HEK293 (cell line): ENCODE measurements around the gene DIDO1.
A peak's percentile ranks its signal among the peaks of the same experiment; 100 is the strongest.

Source experiments
- BCL11A ChIP-seq: fragments of 450-650 bp; formaldehyde crosslinking; IDR thresholded peaks from 2 replicates; pipeline ENCODE4 v1.5.1; 2016; ENCODE audit warnings: low read depth, missing biosample characterization, missing genetic modification characterization
- RBAK ChIP-seq: fragments of 450-650 bp; formaldehyde crosslinking; IDR thresholded peaks from 2 replicates; pipeline ENCODE4 v1.5.1; 2016; ENCODE audit warnings: missing biosample characterization, missing genetic modification characterization
- YY1 ChIP-seq: fragments of 450-650 bp; formaldehyde crosslinking; IDR thresholded peaks from 2 replicates; pipeline ENCODE4 v1.5.1; 2018; ENCODE audit warnings: missing biosample characterization, missing genetic modification characterization
- ZBTB48 ChIP-seq: fragments of 450-650 bp; formaldehyde crosslinking; IDR thresholded peaks from 2 replicates; pipeline ENCODE4 v1.5.1; 2016; ENCODE audit warnings: missing biosample characterization, missing genetic modification characterization
- ZEB2 ChIP-seq: fragments of 450-650 bp; formaldehyde crosslinking; IDR thresholded peaks from 2 replicates; pipeline ENCODE4 v1.5.1; 2016; ENCODE audit warnings: missing biosample characterization, missing genetic modification characterization
- ZNF133 ChIP-seq: fragments of 450-650 bp; formaldehyde crosslinking; IDR thresholded peaks from 2 replicates; pipeline ENCODE4 v1.5.1; 2016; ENCODE audit warnings: missing biosample characterization, missing genetic modification characterization
- ZNF155 ChIP-seq: fragments of 450-650 bp; formaldehyde crosslinking; IDR thresholded peaks from 2 replicates; pipeline ENCODE4 v1.5.1; 2016; ENCODE audit warnings: missing biosample characterization, missing genetic modification characterization
- ZNF157 ChIP-seq: fragments of 450-650 bp; formaldehyde crosslinking; IDR thresholded peaks from 2 replicates; pipeline ENCODE4 v1.5.1; 2016; ENCODE audit warnings: missing biosample characterization, missing genetic modification characterization
- ZNF292 ChIP-seq: fragments of 450-650 bp; formaldehyde crosslinking; IDR thresholded peaks from 2 replicates; pipeline ENCODE4 v1.5.1; 2016; ENCODE audit warnings: low read depth, missing biosample characterization, missing genetic modification characterization, borderline replicate concordance
- ZNF416 ChIP-seq: fragments of 450-650 bp; formaldehyde crosslinking; IDR thresholded peaks from 2 replicates; pipeline ENCODE4 v1.5.1; 2016; ENCODE audit warnings: missing biosample characterization, missing genetic modification characterization
- ZNF433 ChIP-seq: fragments of 450-650 bp; formaldehyde crosslinking; IDR thresholded peaks from 2 replicates; pipeline ENCODE4 v1.5.1; 2016; ENCODE audit warnings: missing biosample characterization, missing genetic modification characterization, low read depth
- ZNF473 ChIP-seq: fragments of 450-650 bp; formaldehyde crosslinking; IDR thresholded peaks from 2 replicates; pipeline ENCODE4 v1.5.1; 2017; ENCODE audit warnings: missing biosample characterization, missing genetic modification characterization
- ZNF558 ChIP-seq: fragments of 450-650 bp; formaldehyde crosslinking; IDR thresholded peaks from 2 replicates; pipeline ENCODE4 v1.5.1; 2016; ENCODE audit warnings: missing biosample characterization, missing genetic modification characterization
- ZNF561 ChIP-seq: fragments of 450-650 bp; IDR thresholded peaks from 2 replicates; pipeline ENCODE4 v1.5.1; 2018; ENCODE audit warnings: missing biosample characterization, missing genetic modification characterization, borderline replicate concordance
- ZNF792 ChIP-seq: fragments of 450-650 bp; formaldehyde crosslinking; IDR thresholded peaks from 2 replicates; pipeline ENCODE4 v1.5.1; 2016; ENCODE audit warnings: missing biosample characterization, missing genetic modification characterization
- TF ChIP-seq, protein P1 (sequence below): fragments of 450-650 bp; formaldehyde crosslinking; IDR thresholded peaks from 2 replicates; pipeline ENCODE4 v1.5.1; 2016; ENCODE audit warnings: missing biosample characterization, missing genetic modification characterization, borderline replicate concordance
- TF ChIP-seq, protein P2 (sequence below): fragments of 450-650 bp; formaldehyde crosslinking; IDR thresholded peaks from 2 replicates; pipeline ENCODE4 v1.5.1; 2016; ENCODE audit warnings: missing biosample characterization, missing genetic modification characterization
- TF ChIP-seq, protein P3 (sequence below): fragments of 450-650 bp; formaldehyde crosslinking; IDR thresholded peaks from 2 replicates; pipeline ENCODE4 v1.5.1; 2016; ENCODE audit warnings: missing biosample characterization, missing genetic modification characterization
- TF ChIP-seq, protein P4 (sequence below): fragments of 450-650 bp; formaldehyde crosslinking; IDR thresholded peaks from 2 replicates; pipeline ENCODE4 v1.5.1; 2016; ENCODE audit warnings: missing biosample characterization, missing genetic modification characterization
- TF ChIP-seq, protein P5 (sequence below): fragments of 450-650 bp; formaldehyde crosslinking; IDR thresholded peaks from 2 replicates; pipeline ENCODE4 v1.5.1; 2016; ENCODE audit warnings: missing biosample characterization, missing genetic modification characterization
- TF ChIP-seq, protein P6 (sequence below): sonication (generic); formaldehyde crosslinking; IDR thresholded peaks from 2 replicates; pipeline ENCODE4 v1.8.1; 2022; ENCODE audit warnings: mild to moderate bottlenecking, moderate library complexity, missing genetic modification reagents

DIDO1 gene

DNA sequence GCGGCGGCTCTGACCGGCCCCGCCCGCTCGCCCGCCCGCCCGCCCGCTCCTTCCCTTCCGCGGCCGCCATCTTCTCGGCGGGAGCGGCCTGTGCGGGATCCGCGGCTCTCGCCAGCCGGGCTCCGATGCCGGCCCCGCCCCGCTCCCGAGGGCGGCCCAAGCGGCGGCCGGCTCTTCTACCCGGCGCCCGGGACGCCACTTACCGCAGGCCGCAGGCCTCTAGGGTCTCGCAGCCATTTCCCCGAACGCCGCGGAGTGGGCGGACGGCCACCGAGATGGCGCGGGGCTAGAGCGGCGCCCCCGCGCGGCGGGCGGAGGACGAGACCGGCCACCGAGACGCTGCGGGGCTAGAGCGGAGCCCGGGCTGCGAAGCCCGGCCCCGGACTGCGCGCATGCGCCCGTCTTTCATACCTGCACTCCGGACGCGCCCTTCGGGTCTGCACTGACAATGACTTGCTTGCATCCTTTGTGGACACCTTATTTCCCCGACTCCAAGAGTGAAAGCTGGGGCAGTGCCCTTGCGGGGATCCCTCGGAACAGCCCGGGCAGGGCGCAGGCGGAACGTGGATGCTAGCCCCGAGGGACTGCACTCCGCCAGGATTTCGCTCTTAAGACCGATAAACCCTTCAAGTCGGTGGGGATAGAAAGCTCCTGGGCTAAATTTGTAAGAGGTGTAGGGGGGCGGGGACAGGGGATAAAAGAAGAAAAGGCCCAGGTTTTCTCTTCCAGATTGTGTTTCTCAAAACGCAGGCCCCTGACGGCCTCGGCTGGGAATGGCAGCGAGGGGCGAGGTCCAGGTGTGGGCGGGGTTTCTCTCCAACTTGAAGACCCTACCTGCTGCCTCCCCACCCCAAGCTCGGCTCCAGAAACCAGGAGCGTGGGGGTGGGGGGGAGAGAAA, at the start of gene DIDO1 (continued):
- TF ChIP-seq, protein P1, sequence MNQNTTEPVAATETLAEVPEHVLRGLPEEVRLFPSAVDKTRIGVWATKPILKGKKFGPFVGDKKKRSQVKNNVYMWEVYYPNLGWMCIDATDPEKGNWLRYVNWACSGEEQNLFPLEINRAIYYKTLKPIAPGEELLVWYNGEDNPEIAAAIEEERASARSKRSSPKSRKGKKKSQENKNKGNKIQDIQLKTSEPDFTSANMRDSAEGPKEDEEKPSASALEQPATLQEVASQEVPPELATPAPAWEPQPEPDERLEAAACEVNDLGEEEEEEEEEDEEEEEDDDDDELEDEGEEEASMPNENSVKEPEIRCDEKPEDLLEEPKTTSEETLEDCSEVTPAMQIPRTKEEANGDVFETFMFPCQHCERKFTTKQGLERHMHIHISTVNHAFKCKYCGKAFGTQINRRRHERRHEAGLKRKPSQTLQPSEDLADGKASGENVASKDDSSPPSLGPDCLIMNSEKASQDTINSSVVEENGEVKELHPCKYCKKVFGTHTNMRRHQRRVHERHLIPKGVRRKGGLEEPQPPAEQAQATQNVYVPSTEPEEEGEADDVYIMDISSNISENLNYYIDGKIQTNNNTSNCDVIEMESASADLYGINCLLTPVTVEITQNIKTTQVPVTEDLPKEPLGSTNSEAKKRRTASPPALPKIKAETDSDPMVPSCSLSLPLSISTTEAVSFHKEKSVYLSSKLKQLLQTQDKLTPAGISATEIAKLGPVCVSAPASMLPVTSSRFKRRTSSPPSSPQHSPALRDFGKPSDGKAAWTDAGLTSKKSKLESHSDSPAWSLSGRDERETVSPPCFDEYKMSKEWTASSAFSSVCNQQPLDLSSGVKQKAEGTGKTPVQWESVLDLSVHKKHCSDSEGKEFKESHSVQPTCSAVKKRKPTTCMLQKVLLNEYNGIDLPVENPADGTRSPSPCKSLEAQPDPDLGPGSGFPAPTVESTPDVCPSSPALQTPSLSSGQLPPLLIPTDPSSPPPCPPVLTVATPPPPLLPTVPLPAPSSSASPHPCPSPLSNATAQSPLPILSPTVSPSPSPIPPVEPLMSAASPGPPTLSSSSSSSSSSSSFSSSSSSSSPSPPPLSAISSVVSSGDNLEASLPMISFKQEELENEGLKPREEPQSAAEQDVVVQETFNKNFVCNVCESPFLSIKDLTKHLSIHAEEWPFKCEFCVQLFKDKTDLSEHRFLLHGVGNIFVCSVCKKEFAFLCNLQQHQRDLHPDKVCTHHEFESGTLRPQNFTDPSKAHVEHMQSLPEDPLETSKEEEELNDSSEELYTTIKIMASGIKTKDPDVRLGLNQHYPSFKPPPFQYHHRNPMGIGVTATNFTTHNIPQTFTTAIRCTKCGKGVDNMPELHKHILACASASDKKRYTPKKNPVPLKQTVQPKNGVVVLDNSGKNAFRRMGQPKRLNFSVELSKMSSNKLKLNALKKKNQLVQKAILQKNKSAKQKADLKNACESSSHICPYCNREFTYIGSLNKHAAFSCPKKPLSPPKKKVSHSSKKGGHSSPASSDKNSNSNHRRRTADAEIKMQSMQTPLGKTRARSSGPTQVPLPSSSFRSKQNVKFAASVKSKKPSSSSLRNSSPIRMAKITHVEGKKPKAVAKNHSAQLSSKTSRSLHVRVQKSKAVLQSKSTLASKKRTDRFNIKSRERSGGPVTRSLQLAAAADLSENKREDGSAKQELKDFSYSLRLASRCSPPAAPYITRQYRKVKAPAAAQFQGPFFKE (tag by site-specific recombination): no peak
- TF ChIP-seq YY1 (peak; percentile 83), RBAK (no peak), ZNF155 (no peak), ZNF292 (no peak), BCL11A (tag by site-specific recombination) (no peak), ZNF558 (tag by site-specific recombination) (no peak), ZNF157 (tag by site-specific recombination) (no peak), ZNF792 (tag by site-specific recombination) (no peak), ZNF416 (tag by site-specific recombination) (no peak), ZNF561 (tag by site-specific recombination) (no peak; the same call in 1 of the 2 replicates), ZNF433 (tag by site-specific recombination) (no peak), ZBTB48 (tag by site-specific recombination) (no peak), ZNF133 (tag by site-specific recombination) (no peak), ZEB2 (peak; percentile 33; the same call in 1 of the 2 replicates), ZNF473 (no peak)
- TF ChIP-seq, protein P2, sequence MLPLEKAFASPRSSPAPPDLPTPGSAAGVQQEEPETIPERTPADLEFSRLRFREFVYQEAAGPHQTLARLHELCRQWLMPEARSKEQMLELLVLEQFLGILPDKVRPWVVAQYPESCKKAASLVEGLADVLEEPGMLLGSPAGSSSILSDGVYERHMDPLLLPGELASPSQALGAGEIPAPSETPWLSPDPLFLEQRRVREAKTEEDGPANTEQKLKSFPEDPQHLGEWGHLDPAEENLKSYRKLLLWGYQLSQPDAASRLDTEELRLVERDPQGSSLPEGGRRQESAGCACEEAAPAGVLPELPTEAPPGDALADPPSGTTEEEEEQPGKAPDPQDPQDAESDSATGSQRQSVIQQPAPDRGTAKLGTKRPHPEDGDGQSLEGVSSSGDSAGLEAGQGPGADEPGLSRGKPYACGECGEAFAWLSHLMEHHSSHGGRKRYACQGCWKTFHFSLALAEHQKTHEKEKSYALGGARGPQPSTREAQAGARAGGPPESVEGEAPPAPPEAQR (tag by site-specific recombination): no peak
- TF ChIP-seq, protein P3, sequence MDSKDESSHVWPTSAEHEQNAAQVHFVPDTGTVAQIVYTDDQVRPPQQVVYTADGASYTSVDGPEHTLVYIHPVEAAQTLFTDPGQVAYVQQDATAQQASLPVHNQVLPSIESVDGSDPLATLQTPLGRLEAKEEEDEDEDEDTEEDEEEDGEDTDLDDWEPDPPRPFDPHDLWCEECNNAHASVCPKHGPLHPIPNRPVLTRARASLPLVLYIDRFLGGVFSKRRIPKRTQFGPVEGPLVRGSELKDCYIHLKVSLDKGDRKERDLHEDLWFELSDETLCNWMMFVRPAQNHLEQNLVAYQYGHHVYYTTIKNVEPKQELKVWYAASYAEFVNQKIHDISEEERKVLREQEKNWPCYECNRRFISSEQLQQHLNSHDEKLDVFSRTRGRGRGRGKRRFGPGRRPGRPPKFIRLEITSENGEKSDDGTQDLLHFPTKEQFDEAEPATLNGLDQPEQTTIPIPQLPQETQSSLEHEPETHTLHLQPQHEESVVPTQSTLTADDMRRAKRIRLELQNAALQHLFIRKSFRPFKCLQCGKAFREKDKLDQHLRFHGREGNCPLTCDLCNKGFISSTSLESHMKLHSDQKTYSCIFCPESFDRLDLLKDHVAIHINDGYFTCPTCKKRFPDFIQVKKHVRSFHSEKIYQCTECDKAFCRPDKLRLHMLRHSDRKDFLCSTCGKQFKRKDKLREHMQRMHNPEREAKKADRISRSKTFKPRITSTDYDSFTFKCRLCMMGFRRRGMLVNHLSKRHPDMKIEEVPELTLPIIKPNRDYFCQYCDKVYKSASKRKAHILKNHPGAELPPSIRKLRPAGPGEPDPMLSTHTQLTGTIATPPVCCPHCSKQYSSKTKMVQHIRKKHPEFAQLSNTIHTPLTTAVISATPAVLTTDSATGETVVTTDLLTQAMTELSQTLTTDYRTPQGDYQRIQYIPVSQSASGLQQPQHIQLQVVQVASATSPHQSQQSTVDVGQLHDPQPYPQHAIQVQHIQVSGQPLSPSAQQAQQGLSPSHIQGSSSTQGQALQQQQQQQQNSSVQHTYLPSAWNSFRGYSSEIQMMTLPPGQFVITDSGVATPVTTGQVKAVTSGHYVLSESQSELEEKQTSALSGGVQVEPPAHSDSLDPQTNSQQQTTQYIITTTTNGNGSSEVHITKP: peak; percentile 82
- TF ChIP-seq, protein P4, sequence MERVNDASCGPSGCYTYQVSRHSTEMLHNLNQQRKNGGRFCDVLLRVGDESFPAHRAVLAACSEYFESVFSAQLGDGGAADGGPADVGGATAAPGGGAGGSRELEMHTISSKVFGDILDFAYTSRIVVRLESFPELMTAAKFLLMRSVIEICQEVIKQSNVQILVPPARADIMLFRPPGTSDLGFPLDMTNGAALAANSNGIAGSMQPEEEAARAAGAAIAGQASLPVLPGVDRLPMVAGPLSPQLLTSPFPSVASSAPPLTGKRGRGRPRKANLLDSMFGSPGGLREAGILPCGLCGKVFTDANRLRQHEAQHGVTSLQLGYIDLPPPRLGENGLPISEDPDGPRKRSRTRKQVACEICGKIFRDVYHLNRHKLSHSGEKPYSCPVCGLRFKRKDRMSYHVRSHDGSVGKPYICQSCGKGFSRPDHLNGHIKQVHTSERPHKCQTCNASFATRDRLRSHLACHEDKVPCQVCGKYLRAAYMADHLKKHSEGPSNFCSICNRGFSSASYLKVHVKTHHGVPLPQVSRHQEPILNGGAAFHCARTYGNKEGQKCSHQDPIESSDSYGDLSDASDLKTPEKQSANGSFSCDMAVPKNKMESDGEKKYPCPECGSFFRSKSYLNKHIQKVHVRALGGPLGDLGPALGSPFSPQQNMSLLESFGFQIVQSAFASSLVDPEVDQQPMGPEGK (tag by site-specific recombination): no peak; the same call in 1 of the 2 replicates
- TF ChIP-seq, protein P5, sequence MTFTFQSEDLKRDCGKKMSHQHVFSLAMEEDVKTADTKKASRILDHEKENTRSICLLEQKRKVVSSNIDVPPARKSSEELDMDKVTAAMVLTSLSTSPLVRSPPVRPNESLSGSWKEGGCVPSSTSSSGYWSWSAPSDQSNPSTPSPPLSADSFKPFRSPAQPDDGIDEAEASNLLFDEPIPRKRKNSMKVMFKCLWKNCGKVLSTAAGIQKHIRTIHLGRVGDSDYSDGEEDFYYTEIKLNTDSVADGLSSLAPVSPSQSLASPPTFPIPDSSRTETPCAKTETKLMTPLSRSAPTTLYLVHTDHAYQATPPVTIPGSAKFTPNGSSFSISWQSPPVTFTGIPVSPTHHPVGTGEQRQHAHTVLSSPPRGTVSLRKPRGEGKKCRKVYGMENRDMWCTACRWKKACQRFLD (tag by site-specific recombination): no peak
- TF ChIP-seq, protein P6, sequence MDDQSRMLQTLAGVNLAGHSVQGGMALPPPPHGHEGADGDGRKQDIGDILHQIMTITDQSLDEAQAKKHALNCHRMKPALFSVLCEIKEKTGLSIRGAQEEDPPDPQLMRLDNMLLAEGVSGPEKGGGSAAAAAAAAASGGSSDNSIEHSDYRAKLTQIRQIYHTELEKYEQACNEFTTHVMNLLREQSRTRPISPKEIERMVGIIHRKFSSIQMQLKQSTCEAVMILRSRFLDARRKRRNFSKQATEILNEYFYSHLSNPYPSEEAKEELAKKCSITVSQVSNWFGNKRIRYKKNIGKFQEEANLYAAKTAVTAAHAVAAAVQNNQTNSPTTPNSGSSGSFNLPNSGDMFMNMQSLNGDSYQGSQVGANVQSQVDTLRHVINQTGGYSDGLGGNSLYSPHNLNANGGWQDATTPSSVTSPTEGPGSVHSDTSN (CRISPR knock-in tag): 0 out of 2 replicates have a peak, but pooled peaks have one; percentile 48
